ENCODE measurements around the gene DLGAP1. TPM values are rescaled to one million over a fixed set of nuclear protein-coding genes. Genes with fewer than 3 reads are reported as not detected.

DLGAP1 gene
- total and polyA plus RNA-seq, 2 donors (not counting 1 experiment from before 2014, with no cell fraction given): 0.07 to 0.61 TPM

- CTCF ChIA-PET: no interaction called here
- no peaks in the 10 kb centered on the region for H3K79me2 ChIP-seq (ENCODE audit: control insufficient read depth, insufficient read depth, low read length)
- ATAC-seq (ENCODE audit: low read depth): no peak
- DNase-seq: no peak
- no peaks in the 10 kb centered on the region for H3K4me1 ChIP-seq (ENCODE audit: control insufficient read depth in 2 of 2, insufficient read depth in 2 of 2, low read length in 2 of 2)
- no peak overlapping the region for H3K9ac ChIP-seq (ENCODE audit: low read length)
- no peaks in the 10 kb centered on the region for H3K27me3 ChIP-seq (replicated peaks in 1 of 4; ENCODE audit: control extremely low read depth in 1 of 4, control insufficient read depth in 3 of 4, insufficient read depth in 4 of 4, low read length in 3 of 4)
- H3K9me3 Mint-ChIP-seq (ENCODE audit: insufficient read depth): no peaks in the 10 kb centered on the region
- H3K4me2 ChIP-seq (replicated peaks; ENCODE audit: low read depth, low read length, poor library complexity, severe bottlenecking): no peak overlapping the region
- POLR2A ChIA-PET: no interaction called here
- no peak for TF ChIP-seq CTCF (IDR thresholded peaks at IDR 0.05)
- no peak for TF ChIP-seq EZH2 (IDR thresholded peaks at IDR 0.05; ENCODE audit: borderline replicate concordance, insufficient read depth, low read depth, low read length, poor library complexity, severe bottlenecking)
- H3K27ac Mint-ChIP-seq: no peak overlapping the region
- H3K9me3 ChIP-seq (ENCODE audit: control extremely low read depth in 1 of 3, control insufficient read depth in 2 of 3, insufficient read depth in 1 of 3, low read length in 2 of 3): no peaks in the 10 kb centered on the region
- H3K4me3 ChIP-seq (ENCODE audit: control extremely low read depth in 1 of 5, extremely low read depth in 1 of 5, insufficient read depth in 1 of 5, low read depth in 2 of 5, low read length in 4 of 5): no peak overlapping the region
- intact Hi-C loops (cut with micrococcal nuclease): no loop called here
- no peak overlapping the region for H3K27ac ChIP-seq (ENCODE audit: low read length in 2 of 2)
- no peak overlapping the region for H3K4me3 Mint-ChIP-seq
- no peak overlapping the region for H2AFZ ChIP-seq (ENCODE audit: insufficient read depth, low read depth, low read length, poor library complexity, severe bottlenecking)
- WGBS (ENCODE audit: insufficient coverage): no CpG with 5 or more reads among the region's 2 CpGs
- no peaks in the 10 kb centered on the region for H3K4me1 Mint-ChIP-seq
- no peaks in the 10 kb centered on the region for H4K20me1 ChIP-seq (ENCODE audit: control insufficient read depth, insufficient read depth, low read length, poor library complexity, severe bottlenecking)
- H3K36me3 ChIP-seq (replicated peaks in 1 of 2; ENCODE audit: control extremely low read depth in 1 of 2, control insufficient read depth in 1 of 2, extremely low read depth in 1 of 2, insufficient read depth in 2 of 2, low read length in 1 of 2): no peaks in the 10 kb centered on the region
- no peaks in the 10 kb centered on the region for H3K27me3 Mint-ChIP-seq
These were observed 217.5 kb downstream of the DLGAP1 start for GRCh38 chr18:4237664-4238041.

GRCh38 chr18:4236940-4237663, 218.0 kb downstream of the DLGAP1 start:
- ChIA-PET CTCF (no interaction called here), POLR2A (no interaction called here)
- H3K4me3 ChIP-seq (ENCODE audit: control extremely low read depth in 1 of 5, extremely low read depth in 1 of 5, insufficient read depth in 1 of 5, low read depth in 2 of 5, low read length in 4 of 5): no peak overlapping the region
- H3K4me1 ChIP-seq (ENCODE audit: control insufficient read depth in 2 of 2, insufficient read depth in 2 of 2, low read length in 2 of 2): no peaks in the 10 kb centered on the region
- no peak for DNase-seq
- H3K27ac ChIP-seq (ENCODE audit: low read length in 2 of 2): no peak overlapping the region
- no peaks in the 10 kb centered on the region for H4K20me1 ChIP-seq (ENCODE audit: control insufficient read depth, insufficient read depth, low read length, poor library complexity, severe bottlenecking)
- H3K36me3 ChIP-seq (replicated peaks in 1 of 2; ENCODE audit: control extremely low read depth in 1 of 2, control insufficient read depth in 1 of 2, extremely low read depth in 1 of 2, insufficient read depth in 2 of 2, low read length in 1 of 2): no peaks in the 10 kb centered on the region
- no peak overlapping the region for H3K9ac ChIP-seq (ENCODE audit: low read length)
- no peaks in the 10 kb centered on the region for H3K9me3 ChIP-seq (ENCODE audit: control extremely low read depth in 1 of 3, control insufficient read depth in 2 of 3, insufficient read depth in 1 of 3, low read length in 2 of 3)
- no peak overlapping the region for H2AFZ ChIP-seq (ENCODE audit: insufficient read depth, low read depth, low read length, poor library complexity, severe bottlenecking)
- TF ChIP-seq EZH2 (IDR thresholded peaks at IDR 0.05; ENCODE audit: borderline replicate concordance, insufficient read depth, low read depth, low read length, poor library complexity, severe bottlenecking) (no peak), CTCF (IDR thresholded peaks at IDR 0.05) (no peak)
- WGBS (ENCODE audit: insufficient coverage): 59% methylated on average over 7 of the region's 11 CpGs
- Mint-ChIP-seq H3K27ac (no peak overlapping the region), H3K27me3 (no peaks in the 10 kb centered on the region), H3K4me3 (no peak overlapping the region), H3K9me3 (ENCODE audit: insufficient read depth) (no peaks in the 10 kb centered on the region), H3K4me1 (no peaks in the 10 kb centered on the region)
- no peaks in the 10 kb centered on the region for H3K79me2 ChIP-seq (ENCODE audit: control insufficient read depth, insufficient read depth, low read length)
- intact Hi-C loops (cut with micrococcal nuclease): no loop called here
- no peaks in the 10 kb centered on the region for H3K27me3 ChIP-seq (replicated peaks in 1 of 4; ENCODE audit: control extremely low read depth in 1 of 4, control insufficient read depth in 3 of 4, insufficient read depth in 4 of 4, low read length in 3 of 4)
- no peak for ATAC-seq (ENCODE audit: low read depth)
- no peak overlapping the region for H3K4me2 ChIP-seq (replicated peaks; ENCODE audit: low read depth, low read length, poor library complexity, severe bottlenecking)
